ENCODE data around the gene NXPE1. TPM values are rescaled to one million over a fixed set of nuclear protein-coding genes. Genes with fewer than 3 reads are reported as not detected.
"Not testable (repeated sequence)": the region's sequence is repeated elsewhere in the genome, so short reads cannot be mapped to it uniquely, and the experiment has no call there.

The NXPE1 gene
- not detected for total RNA-seq

DNA sequence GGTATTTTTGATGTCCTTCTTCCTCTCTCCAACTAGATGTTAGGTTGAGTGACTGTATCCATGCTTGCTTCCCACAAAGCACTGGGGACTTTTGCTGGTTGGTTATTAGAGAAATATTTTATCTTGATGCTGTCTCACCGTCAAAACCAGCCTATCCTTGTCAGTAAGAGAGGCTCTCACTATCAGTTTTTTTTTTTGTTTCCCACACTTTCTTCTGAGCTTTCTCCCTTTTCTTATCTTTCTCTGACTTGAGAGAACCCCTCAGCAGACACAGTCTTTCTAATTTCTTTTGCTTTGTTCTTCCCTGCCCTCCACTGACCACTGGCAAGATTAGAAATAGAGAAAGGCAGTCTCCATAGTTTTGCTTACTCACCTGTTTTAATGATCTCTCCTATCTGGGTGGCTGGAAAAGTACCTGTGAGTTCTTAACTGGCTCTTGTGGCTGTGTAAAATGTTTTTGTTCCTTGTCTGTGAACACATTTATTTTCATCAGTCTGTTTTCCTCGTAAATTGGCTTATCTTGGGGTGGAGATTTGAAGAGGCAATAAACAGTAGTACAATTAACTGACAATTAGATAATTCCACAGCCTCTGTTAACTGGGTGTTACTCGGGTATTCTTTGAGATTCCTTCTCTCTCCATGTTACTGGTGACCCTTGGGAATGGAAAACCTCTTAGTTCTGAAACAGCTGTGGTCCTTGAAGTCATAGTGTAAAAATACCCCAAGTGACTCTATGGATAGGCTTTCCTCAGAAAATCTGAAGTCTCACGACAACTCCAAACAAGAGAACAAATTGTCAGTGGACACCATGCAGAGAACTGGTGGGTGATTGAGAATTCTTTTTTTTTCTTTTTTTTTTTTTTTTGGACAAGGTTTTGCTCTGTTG is at the start of gene NXPE1:
NXPE1 (minus strand) TSS at position 457 of the 886 bp plus-strand sequence. CDS start 8,680 bp downstream, outside the sequence.
- H3K9me3 Mint-ChIP-seq = no peaks in the 10 kb centered on the region
- ChIA-PET POLR2A (no interaction called here), CTCF (no interaction called here)
- DNase-seq (no peak), ATAC-seq (no peak)
- H3K4me1 Mint-ChIP-seq (ENCODE audit: low read depth) = peaks cover 3% of the 10 kb centered on the region
- no peaks in the 10 kb centered on the region for H3K36me3 Mint-ChIP-seq (ENCODE audit: low read depth)
- H3K27me3 Mint-ChIP-seq = peaks cover 6% of the 10 kb centered on the region
- no peak within 1 kb of the TSS for H3K4me3 Mint-ChIP-seq
- intact Hi-C loops (cut with micrococcal nuclease) = no loop called here
- no peak within 1 kb of the TSS for H3K27ac Mint-ChIP-seq
- TF ChIP-seq, protein P1, sequence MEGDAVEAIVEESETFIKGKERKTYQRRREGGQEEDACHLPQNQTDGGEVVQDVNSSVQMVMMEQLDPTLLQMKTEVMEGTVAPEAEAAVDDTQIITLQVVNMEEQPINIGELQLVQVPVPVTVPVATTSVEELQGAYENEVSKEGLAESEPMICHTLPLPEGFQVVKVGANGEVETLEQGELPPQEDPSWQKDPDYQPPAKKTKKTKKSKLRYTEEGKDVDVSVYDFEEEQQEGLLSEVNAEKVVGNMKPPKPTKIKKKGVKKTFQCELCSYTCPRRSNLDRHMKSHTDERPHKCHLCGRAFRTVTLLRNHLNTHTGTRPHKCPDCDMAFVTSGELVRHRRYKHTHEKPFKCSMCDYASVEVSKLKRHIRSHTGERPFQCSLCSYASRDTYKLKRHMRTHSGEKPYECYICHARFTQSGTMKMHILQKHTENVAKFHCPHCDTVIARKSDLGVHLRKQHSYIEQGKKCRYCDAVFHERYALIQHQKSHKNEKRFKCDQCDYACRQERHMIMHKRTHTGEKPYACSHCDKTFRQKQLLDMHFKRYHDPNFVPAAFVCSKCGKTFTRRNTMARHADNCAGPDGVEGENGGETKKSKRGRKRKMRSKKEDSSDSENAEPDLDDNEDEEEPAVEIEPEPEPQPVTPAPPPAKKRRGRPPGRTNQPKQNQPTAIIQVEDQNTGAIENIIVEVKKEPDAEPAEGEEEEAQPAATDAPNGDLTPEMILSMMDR (IDR thresholded peaks at IDR 0.05) = no peak

DNA sequence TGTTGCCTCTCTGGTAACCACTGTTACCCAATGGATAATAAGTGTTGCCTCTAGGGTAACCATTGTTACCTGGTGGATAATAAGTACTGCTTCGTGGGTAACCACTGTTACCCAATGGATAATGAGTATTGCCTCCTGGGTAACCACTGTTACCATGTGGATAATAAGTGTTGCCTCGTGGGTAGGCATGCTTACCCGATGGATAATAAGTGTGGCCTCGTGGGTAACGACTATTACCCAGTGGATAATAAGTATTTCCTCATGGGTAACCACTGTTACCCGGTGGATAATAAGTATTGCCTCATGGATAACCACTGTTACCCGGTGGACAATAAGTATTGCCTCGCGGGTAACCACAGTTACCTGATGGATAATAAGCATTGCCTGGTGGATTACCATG is 49.7 kb upstream of the NXPE1 start:
- no peaks in the 10 kb centered on the region for H3K4me1 Mint-ChIP-seq (ENCODE audit: low read depth)
- TF ChIP-seq, protein P1 (IDR thresholded peaks at IDR 0.05) = no peak
- H3K4me3 Mint-ChIP-seq = no peak overlapping the region
- H3K9me3 Mint-ChIP-seq = peaks cover 4% of the 10 kb centered on the region
- CTCF ChIA-PET = no interaction called here
- no peak for DNase-seq
- H3K36me3 Mint-ChIP-seq (ENCODE audit: low read depth) = no peaks in the 10 kb centered on the region
- no peaks in the 10 kb centered on the region for H3K27me3 Mint-ChIP-seq
- POLR2A ChIA-PET = no interaction called here
- no peak overlapping the region for H3K27ac Mint-ChIP-seq
- no peak for ATAC-seq
- intact Hi-C loops (cut with micrococcal nuclease) = no loop called here

DNA sequence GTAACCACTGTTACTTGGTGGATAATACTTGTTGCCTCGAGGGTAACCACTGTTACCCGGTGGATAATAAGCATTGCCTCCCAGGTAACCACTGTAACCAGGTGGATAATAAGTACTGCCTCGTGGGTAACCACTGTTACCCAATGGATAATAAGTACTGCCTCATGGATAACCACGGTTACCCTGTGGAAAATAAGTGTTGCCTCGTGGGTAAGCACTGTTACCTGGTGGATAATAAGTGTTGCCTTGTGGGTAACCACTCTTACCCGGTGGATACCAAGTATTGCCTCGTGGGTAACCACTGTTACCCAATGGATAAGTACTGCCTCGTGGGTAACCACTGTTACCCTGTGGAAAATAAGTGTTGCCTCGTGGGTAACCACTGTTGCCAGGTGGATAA is 48.9 kb upstream of the NXPE1 start:
- H3K9me3 Mint-ChIP-seq; intact Hi-C loops (cut with micrococcal nuclease); H3K36me3 Mint-ChIP-seq (ENCODE audit: low read depth); POLR2A ChIA-PET; CTCF ChIA-PET; H3K27ac Mint-ChIP-seq; H3K4me3 Mint-ChIP-seq; ATAC-seq; DNase-seq; H3K27me3 Mint-ChIP-seq; H3K4me1 Mint-ChIP-seq (ENCODE audit: low read depth): not testable (repeated sequence)

GRCh38 chr11:114607753-114608459 is 48.2 kb upstream of the NXPE1 start:
- H3K9me3 Mint-ChIP-seq = peaks cover 4% of the 10 kb centered on the region
- no peaks in the 10 kb centered on the region for H3K36me3 Mint-ChIP-seq (ENCODE audit: low read depth)
- DNase-seq = no peak
- no peak overlapping the region for H3K27ac Mint-ChIP-seq
- no peak for ATAC-seq
- intact Hi-C loops (cut with micrococcal nuclease) = no loop called here
- ChIA-PET POLR2A (no interaction called here), CTCF (no interaction called here)
- no peaks in the 10 kb centered on the region for H3K27me3 Mint-ChIP-seq
- no peaks in the 10 kb centered on the region for H3K4me1 Mint-ChIP-seq (ENCODE audit: low read depth)
- H3K4me3 Mint-ChIP-seq = no peak overlapping the region
- TF ChIP-seq, protein P1 (IDR thresholded peaks at IDR 0.05) = no peak

- CTCF ChIA-PET; H3K36me3 Mint-ChIP-seq (ENCODE audit: low read depth); H3K4me3 Mint-ChIP-seq; H3K27me3 Mint-ChIP-seq; POLR2A ChIA-PET; H3K9me3 Mint-ChIP-seq; DNase-seq; intact Hi-C loops (cut with micrococcal nuclease); ATAC-seq; H3K4me1 Mint-ChIP-seq (ENCODE audit: low read depth); H3K27ac Mint-ChIP-seq: not testable (repeated sequence)
These were observed 47.1 kb upstream of the NXPE1 start for GRCh38 chr11:114606802-114607075.
